Loucy (cell line): ENCODE data around the gene SWI5.

ENCODE experiments used
- H2AFZ ChIP-seq: fragments of 200-600 bp; sonication (generic); 2 replicates; pipeline ENCODE4 v1.6.0; 2016; ENCODE audit warnings: antibody characterized with exemption, mild to moderate bottlenecking, low read length, moderate library complexity
- H3F3A ChIP-seq: fragments of 200-600 bp; 2 replicates; pipeline ENCODE4 v1.6.0; 2016; ENCODE audit warnings: antibody characterized with exemption, low read depth, mild to moderate bottlenecking
- H3K27me3 ChIP-seq: fragments of 200-600 bp; sonication (generic); 2 replicates; pipeline ENCODE4 v1.6.1; 2014; ENCODE audit warnings: low read length, mild to moderate bottlenecking; ENCODE audit not compliant: insufficient read depth, poor library complexity, severe bottlenecking
- H3K36me3 ChIP-seq: fragments of 200-600 bp; sonication (generic); 2 replicates; pipeline ENCODE4 v1.6.1; 2016; ENCODE audit warnings: low read length; ENCODE audit not compliant: insufficient read depth
- H3K4me1 ChIP-seq: fragments of 200-600 bp; sonication (generic); 2 replicates; pipeline ENCODE4 v1.5.1; 2014; ENCODE audit warnings: low read length, mild to moderate bottlenecking; ENCODE audit not compliant: insufficient read depth, poor library complexity, severe bottlenecking
- H3K4me2 ChIP-seq: fragments of 200-600 bp; sonication (generic); 2 replicates; pipeline ENCODE4 v1.6.0; 2014; ENCODE audit warnings: antibody characterized with exemption, low read length, low read depth, mild to moderate bottlenecking; ENCODE audit not compliant: poor library complexity, severe bottlenecking
- H3K4me3 ChIP-seq: fragments of 200-600 bp; sonication (generic); 2 replicates; pipeline ENCODE4 v1.5.1; 2014; ENCODE audit warnings: low read length, mild to moderate bottlenecking, mixed read lengths; ENCODE audit not compliant: poor library complexity, severe bottlenecking
- H3K79me2 ChIP-seq: fragments of 200-600 bp; sonication (generic); 2 replicates; pipeline ENCODE4 v1.6.1; 2014; ENCODE audit warnings: low read length; ENCODE audit not compliant: insufficient read depth
- H3K9ac ChIP-seq: fragments of 200-600 bp; sonication (generic); 2 replicates; pipeline ENCODE4 v1.6.0; 2014; ENCODE audit warnings: mild to moderate bottlenecking, low read depth, low read length, moderate library complexity; ENCODE audit not compliant: poor library complexity, severe bottlenecking
- H3K9me2 ChIP-seq: fragments of 200-600 bp; sonication (generic); replicated peaks from 2 replicates; pipeline ENCODE4 v1.6.1; 2016; ENCODE audit warnings: low read depth, low read length, mixed read lengths
- H3K9me3 ChIP-seq: fragments of 200-600 bp; sonication (generic); 2 replicates; pipeline ENCODE4 v1.6.1; 2014; ENCODE audit warnings: mild to moderate bottlenecking, antibody characterized with exemption, low read length, low read depth; ENCODE audit not compliant: insufficient read depth
- H4K20me1 ChIP-seq: fragments of 200-600 bp; sonication (generic); 2 replicates; pipeline ENCODE4 v1.6.0; 2014; ENCODE audit warnings: antibody characterized with exemption, low read length, mild to moderate bottlenecking; ENCODE audit not compliant: insufficient read depth, poor library complexity, severe bottlenecking
- EZH2phosphoT487 ChIP-seq: fragments of 200-600 bp; IDR thresholded peaks from 2 replicates; pipeline ENCODE4 v1.6.1; 2018; ENCODE audit warnings: antibody characterized with exemption, mild to moderate bottlenecking, moderate library complexity, borderline replicate concordance
- TF ChIP-seq, protein P1 (sequence below): fragments of 200-600 bp; sonication (generic); conservative IDR thresholded peaks from 2 replicates; pipeline ENCODE4 v1.5.1; 2014; ENCODE audit warnings: mild to moderate bottlenecking, antibody characterized with exemption, low read length

The SWI5 gene

GRCh38 chr9:128231638-128232527, 44.2 kb upstream of the SWI5 start:
- no peaks in the 10 kb centered on the region for H3K27me3 ChIP-seq
- no peaks in the 10 kb centered on the region for H4K20me1 ChIP-seq
- no peaks in the 10 kb centered on the region for H3K9me3 ChIP-seq
- no peaks in the 10 kb centered on the region for H3F3A ChIP-seq
- H3K36me3 ChIP-seq, result no peaks in the 10 kb centered on the region
- no peaks in the 10 kb centered on the region for H3K79me2 ChIP-seq
- H2AFZ ChIP-seq, result no peak overlapping the region
- H3K9ac ChIP-seq, result no peak overlapping the region
- H3K4me1 ChIP-seq, result no peaks in the 10 kb centered on the region
- no peak overlapping the region for H3K4me2 ChIP-seq
- no peak overlapping the region for H3K4me3 ChIP-seq
- TF ChIP-seq, protein P1, sequence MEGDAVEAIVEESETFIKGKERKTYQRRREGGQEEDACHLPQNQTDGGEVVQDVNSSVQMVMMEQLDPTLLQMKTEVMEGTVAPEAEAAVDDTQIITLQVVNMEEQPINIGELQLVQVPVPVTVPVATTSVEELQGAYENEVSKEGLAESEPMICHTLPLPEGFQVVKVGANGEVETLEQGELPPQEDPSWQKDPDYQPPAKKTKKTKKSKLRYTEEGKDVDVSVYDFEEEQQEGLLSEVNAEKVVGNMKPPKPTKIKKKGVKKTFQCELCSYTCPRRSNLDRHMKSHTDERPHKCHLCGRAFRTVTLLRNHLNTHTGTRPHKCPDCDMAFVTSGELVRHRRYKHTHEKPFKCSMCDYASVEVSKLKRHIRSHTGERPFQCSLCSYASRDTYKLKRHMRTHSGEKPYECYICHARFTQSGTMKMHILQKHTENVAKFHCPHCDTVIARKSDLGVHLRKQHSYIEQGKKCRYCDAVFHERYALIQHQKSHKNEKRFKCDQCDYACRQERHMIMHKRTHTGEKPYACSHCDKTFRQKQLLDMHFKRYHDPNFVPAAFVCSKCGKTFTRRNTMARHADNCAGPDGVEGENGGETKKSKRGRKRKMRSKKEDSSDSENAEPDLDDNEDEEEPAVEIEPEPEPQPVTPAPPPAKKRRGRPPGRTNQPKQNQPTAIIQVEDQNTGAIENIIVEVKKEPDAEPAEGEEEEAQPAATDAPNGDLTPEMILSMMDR, result no peak
- no peak for TF ChIP-seq EZH2phosphoT487
- no peaks in the 10 kb centered on the region for H3K9me2 ChIP-seq

DNA sequence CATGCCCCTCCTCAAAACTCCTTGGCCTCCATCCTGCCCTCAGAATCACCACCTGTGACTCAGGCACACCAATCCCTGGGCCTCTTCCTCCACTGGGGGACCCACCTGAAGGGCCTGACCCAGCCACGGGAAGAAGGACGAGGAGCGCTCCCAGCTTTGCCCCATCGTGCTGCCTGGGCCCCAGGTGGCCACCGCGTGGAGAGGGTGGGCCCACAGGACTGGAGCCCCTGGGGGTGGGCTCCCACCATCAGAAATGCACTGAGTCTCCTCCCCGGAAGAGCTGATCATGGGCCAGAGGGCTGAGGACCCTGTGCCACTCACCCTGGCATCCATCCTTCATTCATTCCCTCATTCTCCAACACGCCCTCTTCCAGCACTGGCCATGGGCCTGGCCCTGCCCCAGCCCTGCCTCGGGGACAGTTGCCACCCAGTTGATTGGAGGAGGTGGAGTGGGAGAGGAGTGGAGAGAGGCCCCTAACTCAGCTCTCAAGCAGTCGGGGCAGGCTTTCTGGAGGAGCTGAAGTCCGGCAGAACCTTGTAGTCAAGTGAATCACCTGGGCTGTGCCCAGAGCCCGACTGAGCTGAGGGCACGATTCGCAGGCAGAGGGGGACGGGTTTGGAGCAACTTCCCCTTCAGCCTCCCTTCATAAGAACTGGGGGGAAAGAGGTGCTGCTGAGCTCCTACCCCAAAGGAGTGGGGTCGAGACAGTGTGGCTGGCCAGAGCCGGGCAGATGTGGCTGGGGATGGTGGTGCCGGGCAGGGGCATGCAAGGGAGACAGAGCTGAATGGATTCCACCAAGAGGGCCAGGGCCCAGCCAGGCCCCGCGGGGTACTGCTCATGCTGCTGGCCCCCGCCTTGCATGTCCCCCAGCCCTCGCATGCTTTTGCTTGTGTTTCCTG, 43.3 kb upstream of the SWI5 start:
- Histone ChIP-seq H3K9ac (no peak overlapping the region), H3K79me2 (no peaks in the 10 kb centered on the region), H3F3A (no peaks in the 10 kb centered on the region), H3K36me3 (no peaks in the 10 kb centered on the region), H2AFZ (no peak overlapping the region), H3K9me3 (no peaks in the 10 kb centered on the region), H3K4me2 (no peak overlapping the region), H3K4me1 (no peaks in the 10 kb centered on the region), H4K20me1 (no peaks in the 10 kb centered on the region), H3K4me3 (no peak overlapping the region), H3K9me2 (no peaks in the 10 kb centered on the region), H3K27me3 (no peaks in the 10 kb centered on the region)
- TF ChIP-seq, protein P1, result no peak
- TF ChIP-seq EZH2phosphoT487, result no peak

GRCh38 chr9:128233817-128234406, 42.2 kb upstream of the SWI5 start:
- H3K9ac ChIP-seq, result no peak overlapping the region
- TF ChIP-seq, protein P1, result no peak
- TF ChIP-seq EZH2phosphoT487, result no peak
- H4K20me1 ChIP-seq, result no peaks in the 10 kb centered on the region
- H3K27me3 ChIP-seq, result no peaks in the 10 kb centered on the region
- H3K36me3 ChIP-seq, result no peaks in the 10 kb centered on the region
- H2AFZ ChIP-seq, result no peak overlapping the region
- H3K9me3 ChIP-seq, result no peaks in the 10 kb centered on the region
- H3K4me1 ChIP-seq, result no peaks in the 10 kb centered on the region
- H3F3A ChIP-seq, result no peaks in the 10 kb centered on the region
- no peak overlapping the region for H3K4me2 ChIP-seq
- H3K9me2 ChIP-seq, result no peaks in the 10 kb centered on the region
- H3K79me2 ChIP-seq, result no peaks in the 10 kb centered on the region
- no peak overlapping the region for H3K4me3 ChIP-seq
